HEK293 (cell line): ENCODE measurements around the gene TMEFF1.
A peak's percentile ranks its signal among the peaks of the same experiment; 100 is the strongest.

Experiments used
- CTCF ChIA-PET: fragments of 350-600 bp; formaldehyde crosslinking; extraction: SDS; loops from one replicate; lab custom pipeline; 2021; ENCODE audit warnings: antibody characterized with exemption; lab: Yijun Ruan, JAX
- POLR2A ChIA-PET: fragments of 300-600 bp; formaldehyde crosslinking; extraction: SDS; loops from one replicate; lab custom pipeline; 2020; ENCODE audit warnings: antibody characterized with exemption, inconsistent platforms; lab: Yijun Ruan, JAX
- H3K27ac ChIP-seq: fragments of 200-500 bp; sonication (Bioruptor generic); 2 replicates; pipeline ENCODE4 v1.5.1; 2014; ENCODE audit warnings: low read depth, low read length, control low read depth, inconsistent platforms; ENCODE audit errors: extremely low read depth
- H3K36me3 ChIP-seq, 2 experiments: fragments of 200-500 bp in 1 of 2; sonication (Bioruptor generic) in 1 of 2; 1 replicate in 1 of 2; 2 replicates in 1 of 2; pipeline ENCODE4 v1.5.1; 2014 to 2017; ENCODE audit warnings: inconsistent platforms in 2 of 2, low read length in 2 of 2; ENCODE audit not compliant: control insufficient read depth in 2 of 2, insufficient read depth in 1 of 2
- H3K4me1 ChIP-seq: fragments of 200-500 bp; sonication (Bioruptor generic); 2 replicates; pipeline ENCODE4 v1.5.1; 2014; ENCODE audit warnings: mild to moderate bottlenecking, low read length, inconsistent platforms; ENCODE audit not compliant: control insufficient read depth, insufficient read depth
- H3K4me3 ChIP-seq: 2 replicates; pipeline ENCODE4 v1.5.1; 2011; ENCODE audit warnings: low read depth, mild to moderate bottlenecking, control low read depth, low read length, moderate library complexity
- H3K9me3 ChIP-seq: fragments of 200-500 bp; sonication (Bioruptor generic); 2 replicates; pipeline ENCODE4 v1.5.1; 2014; ENCODE audit warnings: low read depth, low read length, inconsistent platforms; ENCODE audit not compliant: control insufficient read depth, insufficient read depth
- GLI4 ChIP-seq: fragments of 450-650 bp; formaldehyde crosslinking; IDR thresholded peaks from 2 replicates; pipeline ENCODE4 v1.5.1; 2016; ENCODE audit warnings: missing biosample characterization, missing genetic modification characterization
- GLIS2 ChIP-seq: fragments of 450-650 bp; formaldehyde crosslinking; IDR thresholded peaks from 2 replicates; pipeline ENCODE4 v1.5.1; 2016; ENCODE audit warnings: missing biosample characterization, missing genetic modification characterization
- IKZF3 ChIP-seq: fragments of 450-650 bp; IDR thresholded peaks from 2 replicates; pipeline ENCODE4 v1.5.0; 2018; ENCODE audit warnings: missing biosample characterization, mild to moderate bottlenecking, missing genetic modification characterization, moderate library complexity
- SP2 ChIP-seq: fragments of 450-650 bp; formaldehyde crosslinking; IDR thresholded peaks from 2 replicates; pipeline ENCODE4 v1.5.1; 2016; ENCODE audit warnings: missing biosample characterization, missing genetic modification characterization
- SP3 ChIP-seq: fragments of 450-650 bp; formaldehyde crosslinking; IDR thresholded peaks from 2 replicates; pipeline ENCODE4 v1.5.1; 2016; ENCODE audit warnings: missing biosample characterization, missing genetic modification characterization
- WT1 ChIP-seq: fragments of 450-650 bp; formaldehyde crosslinking; IDR thresholded peaks from 2 replicates; pipeline ENCODE4 v1.5.1; 2016; ENCODE audit warnings: missing biosample characterization, missing genetic modification characterization
- ZEB2 ChIP-seq: fragments of 450-650 bp; formaldehyde crosslinking; IDR thresholded peaks from 2 replicates; pipeline ENCODE4 v1.5.1; 2016; ENCODE audit warnings: missing biosample characterization, missing genetic modification characterization
- ZNF157 ChIP-seq: fragments of 450-650 bp; formaldehyde crosslinking; IDR thresholded peaks from 2 replicates; pipeline ENCODE4 v1.5.1; 2016; ENCODE audit warnings: missing biosample characterization, missing genetic modification characterization
- ZNF214 ChIP-seq: fragments of 450-650 bp; formaldehyde crosslinking; IDR thresholded peaks from 2 replicates; pipeline ENCODE4 v1.5.1; 2017; ENCODE audit warnings: missing biosample characterization, mild to moderate bottlenecking, missing genetic modification characterization, borderline replicate concordance
- ZNF341 ChIP-seq: fragments of 450-650 bp; formaldehyde crosslinking; IDR thresholded peaks from 2 replicates; pipeline ENCODE4; 2016; ENCODE audit warnings: low read depth, missing biosample characterization, missing genetic modification characterization
- ZNF529 ChIP-seq: fragments of 450-650 bp; formaldehyde crosslinking; IDR thresholded peaks from 2 replicates; pipeline ENCODE4 v1.5.1; 2017; ENCODE audit warnings: missing genetic modification characterization, missing biosample characterization; ENCODE audit not compliant: insufficient replicate concordance
- ZNF548 ChIP-seq: fragments of 450-650 bp; formaldehyde crosslinking; IDR thresholded peaks from 2 replicates; pipeline ENCODE4 v1.5.1; 2016; ENCODE audit warnings: missing biosample characterization, missing genetic modification characterization
- ZNF561 ChIP-seq: fragments of 450-650 bp; IDR thresholded peaks from 2 replicates; pipeline ENCODE4 v1.5.1; 2018; ENCODE audit warnings: missing biosample characterization, missing genetic modification characterization, borderline replicate concordance
- ZNF596 ChIP-seq: fragments of 450-650 bp; IDR thresholded peaks from 2 replicates; pipeline ENCODE4 v1.5.0; 2018; ENCODE audit warnings: missing biosample characterization, mild to moderate bottlenecking, missing genetic modification characterization, moderate library complexity
- ZNF600 ChIP-seq: fragments of 450-650 bp; formaldehyde crosslinking; IDR thresholded peaks from 2 replicates; pipeline ENCODE4 v1.5.1; 2016; ENCODE audit warnings: missing biosample characterization, missing genetic modification characterization
- ZNF624 ChIP-seq: fragments of 450-650 bp; formaldehyde crosslinking; IDR thresholded peaks from 2 replicates; pipeline ENCODE4 v1.5.1; 2017; ENCODE audit warnings: missing biosample characterization, missing genetic modification characterization
- ZNF629 ChIP-seq: fragments of 450-650 bp; formaldehyde crosslinking; IDR thresholded peaks from 2 replicates; pipeline ENCODE4 v1.5.1; 2017; ENCODE audit warnings: missing biosample characterization, missing genetic modification characterization
- ZNF76 ChIP-seq: fragments of 450-650 bp; formaldehyde crosslinking; IDR thresholded peaks from 2 replicates; pipeline ENCODE4; 2016; ENCODE audit warnings: low read depth, missing biosample characterization, missing genetic modification characterization, borderline replicate concordance
- ZSCAN23 ChIP-seq: fragments of 450-650 bp; formaldehyde crosslinking; IDR thresholded peaks from 2 replicates; pipeline ENCODE4 v1.5.1; 2016; ENCODE audit warnings: missing biosample characterization, missing genetic modification characterization
- ZSCAN30 ChIP-seq: fragments of 450-650 bp; IDR thresholded peaks from 2 replicates; pipeline ENCODE4 v1.5.1; 2018; ENCODE audit warnings: missing biosample characterization, mild to moderate bottlenecking, missing genetic modification characterization, moderate library complexity
- TF ChIP-seq, protein P1 (sequence below): fragments of 450-650 bp; formaldehyde crosslinking; IDR thresholded peaks from 2 replicates; pipeline ENCODE4 v1.5.1; 2016; ENCODE audit warnings: missing biosample characterization, missing genetic modification characterization
- TF ChIP-seq, protein P2 (sequence below): fragments of 450-650 bp; formaldehyde crosslinking; optimal IDR thresholded peaks from 2 replicates; pipeline ENCODE3; 2016; ENCODE audit warnings: missing biosample characterization, mild to moderate bottlenecking, missing genetic modification characterization
- TF ChIP-seq, protein P3 (sequence below): fragments of 450-650 bp; IDR thresholded peaks from 2 replicates; pipeline ENCODE4 v1.5.1; 2018; ENCODE audit warnings: missing biosample characterization, missing genetic modification characterization
- TF ChIP-seq, protein P4 (sequence below): fragments of 450-650 bp; formaldehyde crosslinking; IDR thresholded peaks from 2 replicates; pipeline ENCODE4 v1.5.1; 2016; ENCODE audit warnings: missing biosample characterization, missing genetic modification characterization

TMEFF1 gene

DNA sequence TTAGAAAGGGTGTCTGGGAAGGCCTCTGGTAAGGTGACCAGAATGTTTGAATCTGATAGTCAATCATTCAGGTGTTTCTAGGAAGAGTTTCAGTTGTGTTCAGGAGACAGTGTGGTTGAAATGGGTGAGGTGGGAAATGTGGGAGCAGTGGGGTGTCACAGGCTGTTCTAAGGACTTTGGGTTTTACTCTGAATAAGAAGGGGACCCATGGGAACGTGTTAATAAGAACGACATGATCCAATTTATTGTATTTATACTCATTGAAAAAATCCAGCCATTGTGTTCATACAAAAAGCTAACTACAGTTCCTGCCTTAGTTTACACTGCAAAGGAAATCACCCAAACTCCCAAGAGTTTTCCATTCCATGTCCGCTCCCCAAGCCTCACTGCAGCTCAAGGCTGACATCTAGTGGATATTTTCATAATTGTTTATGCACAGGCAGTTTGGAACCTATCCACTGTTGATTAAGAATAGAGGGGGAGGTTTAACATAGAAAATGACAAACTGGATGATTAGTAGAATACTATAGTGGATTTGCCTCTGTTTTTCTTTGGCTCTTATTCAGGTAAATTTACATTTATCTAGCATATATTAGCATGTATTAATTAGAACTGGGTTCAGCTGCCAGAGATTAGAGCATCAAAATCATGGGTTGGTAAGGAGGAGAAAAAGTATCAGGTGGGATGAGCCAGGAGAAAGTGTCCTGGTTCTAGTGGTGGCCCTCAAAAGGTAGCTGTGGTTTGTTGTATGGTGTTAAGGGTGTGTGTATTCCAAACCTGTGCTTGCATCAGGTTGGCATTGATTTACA is 122.6 kb downstream of the TMEFF1 start (continued):
- TF ChIP-seq, protein P1, sequence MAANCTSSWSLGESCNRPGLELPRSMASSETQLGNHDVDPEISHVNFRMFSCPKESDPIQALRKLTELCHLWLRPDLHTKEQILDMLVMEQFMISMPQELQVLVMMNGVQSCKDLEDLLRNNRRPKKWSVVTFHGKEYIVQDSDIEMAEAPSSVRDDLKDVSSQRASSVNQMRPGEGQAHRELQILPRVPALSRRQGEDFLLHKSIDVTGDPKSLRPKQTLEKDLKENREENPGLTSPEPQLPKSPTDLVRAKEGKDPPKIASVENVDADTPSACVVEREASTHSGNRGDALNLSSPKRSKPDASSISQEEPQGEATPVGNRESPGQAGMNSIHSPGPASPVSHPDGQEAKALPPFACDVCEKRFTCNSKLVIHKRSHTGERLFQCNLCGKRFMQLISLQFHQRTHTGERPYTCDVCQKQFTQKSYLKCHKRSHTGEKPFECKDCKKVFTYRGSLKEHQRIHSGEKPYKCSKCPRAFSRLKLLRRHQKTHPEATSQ (tag by site-specific recombination): no peak
- peak; percentile 64 for TF ChIP-seq IKZF3
- TF ChIP-seq ZSCAN23 (tag by site-specific recombination): no peak
- no peak for TF ChIP-seq WT1 (tag by site-specific recombination)
- no peak for TF ChIP-seq ZNF624 (tag by site-specific recombination)
- no peak for TF ChIP-seq ZNF214 (tag by site-specific recombination)

DNA sequence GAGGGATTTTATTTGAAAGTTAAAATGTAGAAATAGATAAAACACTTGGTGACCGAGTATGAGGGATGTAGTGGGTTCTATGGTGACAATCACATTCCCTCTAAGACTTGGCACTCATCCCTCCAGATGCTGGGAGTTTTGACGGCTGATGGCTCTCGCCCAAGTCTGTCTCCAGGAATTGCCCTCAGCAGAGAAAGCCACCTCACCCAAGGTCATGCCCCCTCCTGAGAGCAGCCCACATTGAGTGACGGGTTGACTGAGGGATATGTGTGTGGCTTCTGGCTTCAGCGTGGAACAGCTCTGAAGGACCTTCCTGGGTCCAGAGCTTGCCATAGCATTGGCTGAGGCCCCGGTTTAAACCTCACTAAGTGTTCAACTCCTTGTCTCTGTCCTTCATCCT is 124.3 kb downstream of the TMEFF1 start:
- TF ChIP-seq GLI4 (tag by site-specific recombination): no peak
- Histone ChIP-seq H3K27ac (no peak overlapping the region), H3K4me3 (no peak overlapping the region), H3K9me3 (no peaks in the 10 kb centered on the region), H3K36me3 (no peaks in the 10 kb centered on the region), H3K4me1 (no peaks in the 10 kb centered on the region; the same call in 1 of the 2 replicates)
- ChIA-PET POLR2A (no interaction called here), CTCF (interaction anchor here (0.6 to 3.6 kb wide), 6 partner anchors 92 to 546 kb away, joined by 3 to 36 read pairs (median 6); no protein-coding TSS in a partner anchor)

DNA sequence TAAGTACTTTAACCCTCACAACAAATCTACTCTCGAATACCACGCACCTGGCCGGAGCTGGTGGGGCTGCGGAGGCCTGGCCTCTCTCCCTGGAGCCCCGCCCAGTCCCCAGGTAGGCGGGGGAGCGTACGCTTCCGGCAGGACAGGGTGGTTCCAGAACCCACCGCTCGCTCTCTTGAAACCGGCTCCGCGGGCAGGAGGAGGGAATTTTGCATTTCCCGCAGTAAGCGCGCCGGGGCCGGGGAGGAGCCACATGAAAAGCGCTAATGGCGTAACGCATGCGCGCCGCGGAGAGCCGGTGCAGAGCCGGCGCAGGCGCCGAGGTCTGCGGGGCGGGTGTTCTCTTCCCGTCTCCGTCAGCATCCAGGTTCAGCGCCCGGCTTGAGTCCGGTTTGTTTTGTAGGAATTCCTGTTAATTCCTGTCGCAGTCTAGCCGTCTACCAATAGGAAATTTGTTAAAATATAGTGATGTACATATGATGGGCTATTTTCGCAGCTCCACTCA is 125.7 kb downstream of the TMEFF1 start:
- CTCF ChIA-PET: interaction anchor here (0.6 to 2.0 kb wide), 8 partner anchors 93 to 1422 kb away, joined by 3 to 7 read pairs (median 3); no protein-coding TSS in a partner anchor
- Histone ChIP-seq H3K27ac (0 out of 2 replicates have a peak overlapping the region, but pooled peaks have one; percentile 27), H3K4me1 (no peaks in the 10 kb centered on the region; the same call in 1 of the 2 replicates), H3K36me3 (no peaks in the 10 kb centered on the region), H3K4me3 (peak overlapping the region; percentile 27), H3K9me3 (no peaks in the 10 kb centered on the region)
- TF ChIP-seq ZNF157: no peak
- peak; percentile 85 for TF ChIP-seq SP2 (tag by site-specific recombination)
- TF ChIP-seq ZNF561 (tag by site-specific recombination): 0 out of 2 replicates have a peak, but pooled peaks have one; percentile 47
- 0 out of 2 replicates have a peak, but pooled peaks have one; percentile 23 for TF ChIP-seq ZNF629 (tag by site-specific recombination)
- TF ChIP-seq ZNF548 (tag by site-specific recombination): no peak
- TF ChIP-seq ZNF76: no peak
- peak; percentile 45; the same call in 1 of the 2 replicates for TF ChIP-seq IKZF3
- TF ChIP-seq, protein P2, sequence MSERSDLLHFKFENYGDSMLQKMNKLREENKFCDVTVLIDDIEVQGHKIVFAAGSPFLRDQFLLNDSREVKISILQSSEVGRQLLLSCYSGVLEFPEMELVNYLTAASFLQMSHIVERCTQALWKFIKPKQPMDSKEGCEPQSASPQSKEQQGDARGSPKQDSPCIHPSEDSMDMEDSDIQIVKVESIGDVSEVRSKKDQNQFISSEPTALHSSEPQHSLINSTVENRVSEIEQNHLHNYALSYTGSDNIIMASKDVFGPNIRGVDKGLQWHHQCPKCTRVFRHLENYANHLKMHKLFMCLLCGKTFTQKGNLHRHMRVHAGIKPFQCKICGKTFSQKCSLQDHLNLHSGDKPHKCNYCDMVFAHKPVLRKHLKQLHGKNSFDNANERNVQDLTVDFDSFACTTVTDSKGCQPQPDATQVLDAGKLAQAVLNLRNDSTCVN (tag by site-specific recombination): peak; percentile 35
- TF ChIP-seq, protein P3, sequence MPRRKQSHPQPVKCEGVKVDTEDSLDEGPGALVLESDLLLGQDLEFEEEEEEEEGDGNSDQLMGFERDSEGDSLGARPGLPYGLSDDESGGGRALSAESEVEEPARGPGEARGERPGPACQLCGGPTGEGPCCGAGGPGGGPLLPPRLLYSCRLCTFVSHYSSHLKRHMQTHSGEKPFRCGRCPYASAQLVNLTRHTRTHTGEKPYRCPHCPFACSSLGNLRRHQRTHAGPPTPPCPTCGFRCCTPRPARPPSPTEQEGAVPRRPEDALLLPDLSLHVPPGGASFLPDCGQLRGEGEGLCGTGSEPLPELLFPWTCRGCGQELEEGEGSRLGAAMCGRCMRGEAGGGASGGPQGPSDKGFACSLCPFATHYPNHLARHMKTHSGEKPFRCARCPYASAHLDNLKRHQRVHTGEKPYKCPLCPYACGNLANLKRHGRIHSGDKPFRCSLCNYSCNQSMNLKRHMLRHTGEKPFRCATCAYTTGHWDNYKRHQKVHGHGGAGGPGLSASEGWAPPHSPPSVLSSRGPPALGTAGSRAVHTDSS (tag by site-specific recombination): no peak
- 0 out of 2 replicates have a peak, but pooled peaks have one; percentile 17 for TF ChIP-seq ZNF596
- TF ChIP-seq, protein P4, sequence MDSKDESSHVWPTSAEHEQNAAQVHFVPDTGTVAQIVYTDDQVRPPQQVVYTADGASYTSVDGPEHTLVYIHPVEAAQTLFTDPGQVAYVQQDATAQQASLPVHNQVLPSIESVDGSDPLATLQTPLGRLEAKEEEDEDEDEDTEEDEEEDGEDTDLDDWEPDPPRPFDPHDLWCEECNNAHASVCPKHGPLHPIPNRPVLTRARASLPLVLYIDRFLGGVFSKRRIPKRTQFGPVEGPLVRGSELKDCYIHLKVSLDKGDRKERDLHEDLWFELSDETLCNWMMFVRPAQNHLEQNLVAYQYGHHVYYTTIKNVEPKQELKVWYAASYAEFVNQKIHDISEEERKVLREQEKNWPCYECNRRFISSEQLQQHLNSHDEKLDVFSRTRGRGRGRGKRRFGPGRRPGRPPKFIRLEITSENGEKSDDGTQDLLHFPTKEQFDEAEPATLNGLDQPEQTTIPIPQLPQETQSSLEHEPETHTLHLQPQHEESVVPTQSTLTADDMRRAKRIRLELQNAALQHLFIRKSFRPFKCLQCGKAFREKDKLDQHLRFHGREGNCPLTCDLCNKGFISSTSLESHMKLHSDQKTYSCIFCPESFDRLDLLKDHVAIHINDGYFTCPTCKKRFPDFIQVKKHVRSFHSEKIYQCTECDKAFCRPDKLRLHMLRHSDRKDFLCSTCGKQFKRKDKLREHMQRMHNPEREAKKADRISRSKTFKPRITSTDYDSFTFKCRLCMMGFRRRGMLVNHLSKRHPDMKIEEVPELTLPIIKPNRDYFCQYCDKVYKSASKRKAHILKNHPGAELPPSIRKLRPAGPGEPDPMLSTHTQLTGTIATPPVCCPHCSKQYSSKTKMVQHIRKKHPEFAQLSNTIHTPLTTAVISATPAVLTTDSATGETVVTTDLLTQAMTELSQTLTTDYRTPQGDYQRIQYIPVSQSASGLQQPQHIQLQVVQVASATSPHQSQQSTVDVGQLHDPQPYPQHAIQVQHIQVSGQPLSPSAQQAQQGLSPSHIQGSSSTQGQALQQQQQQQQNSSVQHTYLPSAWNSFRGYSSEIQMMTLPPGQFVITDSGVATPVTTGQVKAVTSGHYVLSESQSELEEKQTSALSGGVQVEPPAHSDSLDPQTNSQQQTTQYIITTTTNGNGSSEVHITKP (tag by site-specific recombination): 0 out of 2 replicates have a peak, but pooled peaks have one; percentile 16
- TF ChIP-seq GLIS2 (tag by site-specific recombination): peak; percentile 42; the same call in 1 of the 2 replicates
- TF ChIP-seq ZNF600 (tag by site-specific recombination): peak; percentile 94
- peak; percentile 50; the same call in 1 of the 2 replicates for TF ChIP-seq ZEB2
- 0 out of 2 replicates have a peak, but pooled peaks have one; percentile 13 for TF ChIP-seq ZNF341 (tag by site-specific recombination)
- no peak for TF ChIP-seq ZNF529 (tag by site-specific recombination)
- 0 out of 2 replicates have a peak, but pooled peaks have one; percentile 59 for TF ChIP-seq ZSCAN30
- peak; percentile 81 for TF ChIP-seq SP3
- POLR2A ChIA-PET: no interaction called here
